IMR-90 (cell line): ENCODE results near the gene OXNAD1. TPM values are rescaled to one million over a fixed set of nuclear protein-coding genes. Genes with fewer than 3 reads are reported as not detected.
A peak's percentile ranks its signal among the peaks of the same experiment; 100 is the strongest.

Experiments
- ATAC-seq: fragments of 200-7000 bp; cut with Tn5 transposase; 2 replicates; pipeline ENCODE4 v1.9.1; 2020; ENCODE audit warnings: low read depth, mild to moderate bottlenecking, moderate library complexity
- BruUV-seq: library from RNA; stranded (reverse); fragments of 400-500 nt; replicated peaks from 2 replicates; lab custom pipeline; 2021; lab: Mats Ljungman, UMichigan
- CTCF ChIA-PET: fragments of 300-600 bp; formaldehyde crosslinking; extraction: SDS; loops from one replicate; lab custom pipeline; 2021; ENCODE audit warnings: antibody characterized with exemption; lab: Yijun Ruan, JAX
- POLR2A ChIA-PET: fragments of 300-600 bp; sonication (Branson Sonifier 250); formaldehyde crosslinking; loops from one replicate; lab custom pipeline; 2022; ENCODE audit warnings: antibody characterized with exemption; ENCODE audit not compliant: unreplicated experiment; lab: Charles Lee
- DNase-seq: peaks from one replicate; pipeline ENCODE4 v3.0.0; 2013
- H2AFZ ChIP-seq: replicated peaks from 2 replicates; pipeline ENCODE3; 2013; ENCODE audit warnings: low read length, mild to moderate bottlenecking; ENCODE audit not compliant: poor library complexity
- H2AK5ac ChIP-seq: 2 replicates; pipeline ENCODE4 v1.6.1; 2013; ENCODE audit warnings: low read depth, low read length, inconsistent platforms
- H2AK9ac ChIP-seq: replicated peaks from 2 replicates; pipeline ENCODE3; 2013; ENCODE audit warnings: mild to moderate bottlenecking, low read depth, low read length, moderate library complexity; ENCODE audit not compliant: poor library complexity
- H2BK120ac ChIP-seq: 2 replicates; pipeline ENCODE4 v1.6.1; 2013; ENCODE audit warnings: low read depth, low read length, inconsistent platforms
- H2BK15ac ChIP-seq: 3 replicates; pipeline ENCODE4 v1.6.1; 2013; ENCODE audit warnings: low read depth, low read length, inconsistent platforms
- H2BK20ac ChIP-seq: 2 replicates; pipeline ENCODE4 v1.6.1; 2013; ENCODE audit warnings: low read depth, mild to moderate bottlenecking, inconsistent platforms, low read length, moderate library complexity
- H2BK5ac ChIP-seq: 2 replicates; pipeline ENCODE4 v1.6.1; 2013; ENCODE audit warnings: mild to moderate bottlenecking, low read depth, low read length, inconsistent platforms; ENCODE audit not compliant: poor library complexity, severe bottlenecking
- H3K14ac ChIP-seq: replicated peaks from 2 replicates; pipeline ENCODE4 v1.6.1; 2013; ENCODE audit warnings: low read depth, low read length, inconsistent platforms
- H3K18ac ChIP-seq: 2 replicates; pipeline ENCODE4 v1.6.1; 2013; ENCODE audit warnings: low read depth, low read length, control low read depth
- H3K23ac ChIP-seq: 2 replicates; pipeline ENCODE4 v1.6.1; 2013; ENCODE audit warnings: low read depth, low read length, inconsistent platforms
- H3K27ac ChIP-seq: 2 replicates; pipeline ENCODE4 v1.5.1; 2013; ENCODE audit warnings: mild to moderate bottlenecking, control low read depth, low read length; ENCODE audit not compliant: insufficient read depth
- H3K27me3 ChIP-seq: 2 replicates; pipeline ENCODE4 v1.6.1; 2013; ENCODE audit warnings: low read length; ENCODE audit not compliant: control insufficient read depth, insufficient read depth
- H3K36me3 ChIP-seq: 2 replicates; pipeline ENCODE4 v1.6.1; 2013; ENCODE audit warnings: low read length, mixed read lengths; ENCODE audit not compliant: control insufficient read depth, insufficient read depth
- H3K4ac ChIP-seq: 2 replicates; pipeline ENCODE4 v1.6.1; 2013; ENCODE audit warnings: low read depth, low read length, inconsistent platforms
- H3K4me1 ChIP-seq: 2 replicates; pipeline ENCODE4 v1.6.1; 2013; ENCODE audit warnings: low read length, mixed read lengths; ENCODE audit not compliant: control insufficient read depth, insufficient read depth
- H3K4me2 ChIP-seq: 2 replicates; pipeline ENCODE4 v1.6.1; 2013; ENCODE audit warnings: low read depth, mild to moderate bottlenecking, control low read depth, low read length, moderate library complexity
- H3K4me3 ChIP-seq: 2 replicates; pipeline ENCODE4 v1.5.1; 2013; ENCODE audit warnings: low read depth, mild to moderate bottlenecking, control low read depth, low read length, moderate library complexity; ENCODE audit not compliant: insufficient read depth
- H3K56ac ChIP-seq: 2 replicates; pipeline ENCODE4 v1.6.1; 2013; ENCODE audit warnings: low read length, inconsistent platforms; ENCODE audit not compliant: insufficient read depth; ENCODE audit errors: extremely low read depth
- H3K79me1 ChIP-seq, 2 experiments: 2 replicates each; pipeline ENCODE4 v1.6.1; 2013; ENCODE audit warnings: low read length in 2 of 2, inconsistent platforms in 1 of 2, low read depth in 1 of 2
- H3K9ac ChIP-seq: 2 replicates; pipeline ENCODE4 v1.6.1; 2013; ENCODE audit warnings: low read depth, low read length, control low read depth
- H3K9me1 ChIP-seq: 2 replicates; pipeline ENCODE4 v1.6.1; 2013; ENCODE audit warnings: low read length, inconsistent platforms; ENCODE audit not compliant: insufficient read depth
- H3K9me3 ChIP-seq: 2 replicates; pipeline ENCODE4 v1.6.1; 2013; ENCODE audit warnings: low read length; ENCODE audit not compliant: control insufficient read depth, insufficient read depth
- H4K20me1 ChIP-seq: 2 replicates; pipeline ENCODE4 v1.6.1; 2013; ENCODE audit warnings: low read length, inconsistent platforms; ENCODE audit not compliant: insufficient read depth
- H4K5ac ChIP-seq: 2 replicates; pipeline ENCODE4 v1.6.1; 2013; ENCODE audit warnings: mild to moderate bottlenecking, low read depth, low read length, control low read depth
- H4K8ac ChIP-seq, 2 experiments: 2 replicates each; pipeline ENCODE4 v1.6.1; 2013; ENCODE audit warnings: low read depth in 2 of 2, low read length in 2 of 2, control low read depth in 1 of 2, inconsistent platforms in 1 of 2
- H4K91ac ChIP-seq: 2 replicates; pipeline ENCODE4 v1.6.1; 2013; ENCODE audit warnings: low read depth, low read length, inconsistent platforms; ENCODE audit not compliant: insufficient read depth
- BHLHE40 ChIP-seq: fragments of 150-350 bp; IDR thresholded peaks from 2 replicates; pipeline ENCODE4 v1.6.1; 2016; ENCODE audit warnings: mild to moderate bottlenecking, low read depth, low read length
- CEBPB ChIP-seq: IDR thresholded peaks from 2 replicates; pipeline ENCODE4 v1.6.1; 2012; ENCODE audit warnings: low read depth, low read length, improper control_type of control experiment
- CHD1 ChIP-seq: IDR thresholded peaks from 2 replicates; pipeline ENCODE4 v1.6.1; 2012; ENCODE audit warnings: low read depth, low read length, improper control_type of control experiment
- CTCF ChIP-seq: conservative IDR thresholded peaks from 2 replicates; pipeline ENCODE4 v1.5.1; 2012; ENCODE audit warnings: mild to moderate bottlenecking, low read depth, low read length, improper control_type of control experiment
- FOS ChIP-seq: fragments of 150-350 bp; IDR thresholded peaks from 2 replicates; pipeline ENCODE4 v1.6.1; 2016; ENCODE audit warnings: low read depth, low read length
- MAFK ChIP-seq: IDR thresholded peaks from 2 replicates; pipeline ENCODE4 v1.6.1; 2012; ENCODE audit warnings: low read depth, low read length, improper control_type of control experiment
- MAZ ChIP-seq: IDR thresholded peaks from 2 replicates; pipeline ENCODE4 v1.6.1; 2012; ENCODE audit warnings: low read depth, mild to moderate bottlenecking, low read length, improper control_type of control experiment, moderate library complexity, borderline replicate concordance
- NFE2L2 ChIP-seq: fragments of 150-350 bp; IDR thresholded peaks from 2 replicates; pipeline ENCODE4 v1.6.1; 2016; ENCODE audit warnings: low read depth, mild to moderate bottlenecking, low read length
- POLR2A ChIP-seq: IDR thresholded peaks from 2 replicates; pipeline ENCODE4 v1.6.1; 2012; ENCODE audit warnings: mild to moderate bottlenecking, low read depth, low read length
- RCOR1 ChIP-seq: IDR thresholded peaks from 2 replicates; pipeline ENCODE4 v1.6.1; 2012; ENCODE audit warnings: mild to moderate bottlenecking, low read length, improper control_type of control experiment; ENCODE audit not compliant: insufficient replicate concordance
- SMC3 ChIP-seq: fragments of 150-350 bp; IDR thresholded peaks from 2 replicates; pipeline ENCODE4 v1.6.1; 2016; ENCODE audit warnings: low read depth, mild to moderate bottlenecking, antibody characterized with exemption, low read length, moderate library complexity
- USF2 ChIP-seq: fragments of 150-350 bp; IDR thresholded peaks from 2 replicates; pipeline ENCODE4 v1.6.1; 2017; ENCODE audit warnings: mild to moderate bottlenecking, antibody characterized with exemption, low read length, low read depth
- WGBS, 2 experiments: methylation state at CpG; one replicate each; pipeline versions ENCODE4 v1.1.5 to v1.1.7; 2013; ENCODE audit warnings: missing lambda C conversion rate in 2 of 2; ENCODE audit not compliant: insufficient read length in 1 of 2; ENCODE audit errors: extremely low coverage in 2 of 2; 5-methylcytosine and 5-hydroxymethylcytosine counted together
- dilution Hi-C: fragments of 300-500 bp; cut with HindIII; formaldehyde crosslinking; loops from one replicate; pipeline ENCODE4 v1.14.3; 2018; ENCODE audit warnings: low sequenced_read_pairs; ENCODE audit not compliant: unreplicated experiment
- in situ Hi-C: fragments of 300-500 bp; cut with MboI; formaldehyde crosslinking; loops from 3 replicates; pipeline ENCODE4 v1.14.3; 2019; ENCODE audit warnings: low sequenced_read_pairs, inconsistent platforms, mixed read lengths
- intact Hi-C: fragments of 100-400 bp; cut with micrococcal nuclease; formaldehyde crosslinking; loops from 2 replicates; pipeline ENCODE4 v1.10.0; 2022
- polyA plus RNA-seq, 3 experiments: library from polyadenylated mRNA; depleted of rRNA; stranded (reverse); fragments of >200 nt; gene quantifications; 2 replicates each; pipeline ENCODE4 v1.2.3, GENCODE V29; 2012; ENCODE audit warnings: low replicate concordance in 1 of 3
- total RNA-seq: library from RNA; depleted of rRNA; stranded (reverse); fragments of >200 nt; gene quantifications from 2 replicates; pipeline ENCODE4 v1.2.3, GENCODE V29; 2012
- TF ChIP-seq, protein P1 (sequence below): fragments of 150-350 bp; IDR thresholded peaks from 2 replicates; pipeline ENCODE4 v1.6.1; 2016; ENCODE audit warnings: low read depth, mild to moderate bottlenecking, low read length, moderate library complexity, borderline replicate concordance

OXNAD1 gene
- total and polyA plus RNA-seq, 2 of the 4 experiments (the other 2 are of a cell fraction) = 6.2 to 11.3 TPM

DNA sequence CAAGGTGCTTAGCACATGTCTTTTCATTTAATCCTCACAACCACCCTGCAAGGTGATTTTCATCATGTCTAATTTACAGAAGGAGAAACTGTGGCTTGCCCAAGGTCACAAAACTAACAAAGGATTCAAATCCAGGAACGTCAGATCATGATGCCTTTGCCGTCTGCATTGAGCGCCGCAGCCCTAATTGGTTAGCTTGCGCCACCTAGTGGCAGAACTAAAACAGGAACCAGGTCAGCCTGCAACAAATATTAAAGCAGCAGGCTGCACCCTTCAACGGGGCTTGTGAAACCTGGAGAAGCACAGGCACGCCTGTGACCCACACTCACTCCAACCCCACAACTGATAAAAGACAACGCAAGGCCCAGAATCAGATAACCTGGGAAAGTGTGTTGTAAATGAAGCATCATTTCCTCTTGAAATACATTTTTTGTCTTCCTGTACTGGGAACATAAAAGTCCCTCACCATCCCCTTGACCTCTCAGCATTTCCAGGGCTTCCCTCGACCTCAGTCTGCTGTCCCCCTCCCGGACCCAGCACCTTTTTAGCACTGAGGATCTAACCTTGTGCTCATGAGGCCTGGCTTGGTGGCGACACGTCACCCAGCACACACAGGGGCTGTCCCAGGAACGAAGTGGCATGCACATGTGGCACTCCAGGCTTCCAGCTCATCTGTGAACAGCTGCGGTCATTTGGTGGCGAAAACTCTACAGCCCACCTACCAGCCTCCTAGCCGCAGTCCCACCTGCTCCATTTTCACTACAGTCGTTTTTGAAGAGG is 17.5 kb upstream of the OXNAD1 start:
- H3K18ac ChIP-seq = peak overlapping the region; percentile 35; the same call in 1 of the 2 replicates
- peaks cover 13% of the 10 kb centered on the region for H3K4me1 ChIP-seq
- WGBS, 2 experiments = 32% methylated on average over 11 of the region's 17 CpGs; no CpG with 5 or more reads in 1 of the 2 experiments
- BruUV-seq = no TSS peak
- H4K8ac ChIP-seq = peak overlapping the region; percentile 6 to 87; a peak in 3 of 4 replicates
- H3K79me1 ChIP-seq = no peaks in the 10 kb centered on the region
- no peaks in the 10 kb centered on the region for H4K20me1 ChIP-seq
- peak overlapping the region; percentile 76 for H3K14ac ChIP-seq
- no peak overlapping the region; the same call in 1 of the 2 replicates for H3K23ac ChIP-seq
- H2AK5ac ChIP-seq = peak overlapping the region; percentile 52
- H4K91ac ChIP-seq = peak overlapping the region; percentile 90
- H3K4me3 ChIP-seq = no peak overlapping the region
- CTCF ChIA-PET = interaction anchor here (0.8 to 1.2 kb wide), 5 partner anchors 67 to 433 kb away, joined by 3 to 4 read pairs (median 3); no protein-coding TSS in a partner anchor
- ATAC-seq (peak; percentile 88), DNase-seq (peak; percentile 84)
- H3K27me3 ChIP-seq = no peaks in the 10 kb centered on the region
- H3K56ac ChIP-seq = peak overlapping the region; percentile 55; the same call in 1 of the 2 replicates
- H4K5ac ChIP-seq = peak overlapping the region; percentile 47; the same call in 1 of the 2 replicates
- intact Hi-C loops = loop anchor here (1.0 to 10.0 kb wide), 8 partner anchors 69 to 613 kb away; no protein-coding TSS in a partner anchor
- dilution Hi-C loops = no loop called here
- no peaks in the 10 kb centered on the region for H3K36me3 ChIP-seq
- in situ Hi-C loops = loop anchor here (25.0 kb wide), 1 partner anchor 610 kb away; no protein-coding TSS in a partner anchor
- H2BK120ac ChIP-seq = peak overlapping the region; percentile 90
- H2AK9ac ChIP-seq = peak overlapping the region; percentile 66
- H3K27ac ChIP-seq = no peak overlapping the region
- peak overlapping the region; percentile 90 for H2BK15ac ChIP-seq
- no peak overlapping the region for H3K4me2 ChIP-seq
- POLR2A ChIA-PET = no interaction called here
- 0 out of 2 replicates have a peak overlapping the region, but pooled peaks have one; percentile 5 for H3K9ac ChIP-seq
- H3K9me1 ChIP-seq = peaks cover 13% of the 10 kb centered on the region
- H2AFZ ChIP-seq = peak overlapping the region; percentile 83
- peak overlapping the region; percentile 77 for H3K4ac ChIP-seq
- H2BK5ac ChIP-seq = peak overlapping the region; percentile 5
- H2BK20ac ChIP-seq = peak overlapping the region; percentile 95
- H3K9me3 ChIP-seq = no peaks in the 10 kb centered on the region
- no peak for TF ChIP-seq CHD1
- TF ChIP-seq POLR2A = peak; percentile 50
- TF ChIP-seq RCOR1 = no peak
- no peak for TF ChIP-seq BHLHE40
- no peak for TF ChIP-seq NFE2L2
- peak; percentile 96 for TF ChIP-seq CTCF
- TF ChIP-seq CEBPB = no peak
- TF ChIP-seq, protein P1, sequence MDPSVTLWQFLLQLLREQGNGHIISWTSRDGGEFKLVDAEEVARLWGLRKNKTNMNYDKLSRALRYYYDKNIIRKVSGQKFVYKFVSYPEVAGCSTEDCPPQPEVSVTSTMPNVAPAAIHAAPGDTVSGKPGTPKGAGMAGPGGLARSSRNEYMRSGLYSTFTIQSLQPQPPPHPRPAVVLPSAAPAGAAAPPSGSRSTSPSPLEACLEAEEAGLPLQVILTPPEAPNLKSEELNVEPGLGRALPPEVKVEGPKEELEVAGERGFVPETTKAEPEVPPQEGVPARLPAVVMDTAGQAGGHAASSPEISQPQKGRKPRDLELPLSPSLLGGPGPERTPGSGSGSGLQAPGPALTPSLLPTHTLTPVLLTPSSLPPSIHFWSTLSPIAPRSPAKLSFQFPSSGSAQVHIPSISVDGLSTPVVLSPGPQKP = no peak
- TF ChIP-seq FOS = no peak
- peak; percentile 99 for TF ChIP-seq SMC3
- TF ChIP-seq MAFK = no peak
- no peak for TF ChIP-seq USF2
- TF ChIP-seq MAZ = no peak
